HG02840 (cell line): ENCODE measurements around the gene PRR15.

Experiments used
- ATAC-seq: cut with Tn5 transposase; IDR thresholded peaks from one replicate; pipeline ENCODE4 v1.9.1; 2021; ENCODE audit warnings: mild to moderate bottlenecking, moderate library complexity, moderate number of reproducible peaks; ENCODE audit not compliant: unreplicated experiment, low FRiP score

Gene PRR15

DNA sequence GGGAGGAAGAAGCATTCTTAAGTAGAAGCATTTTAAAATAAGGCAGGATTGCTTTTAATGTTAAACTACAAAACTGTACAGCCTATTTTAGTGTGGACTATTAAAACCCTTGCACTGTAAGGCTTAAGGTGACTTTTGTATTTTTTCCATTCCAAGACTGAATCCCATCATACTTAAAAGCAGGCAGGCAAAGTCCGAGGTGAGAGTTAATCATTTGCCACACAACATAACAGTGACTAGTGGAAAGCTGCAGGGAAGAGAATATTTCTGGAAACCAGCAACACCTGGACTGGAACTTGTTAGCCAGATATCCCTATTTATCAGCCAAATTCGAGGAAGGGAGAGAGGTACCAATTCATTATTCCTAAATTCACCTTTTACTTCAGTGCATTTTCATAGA, 3.5 kb downstream of the PRR15 start:
- ATAC-seq, result no peak

DNA sequence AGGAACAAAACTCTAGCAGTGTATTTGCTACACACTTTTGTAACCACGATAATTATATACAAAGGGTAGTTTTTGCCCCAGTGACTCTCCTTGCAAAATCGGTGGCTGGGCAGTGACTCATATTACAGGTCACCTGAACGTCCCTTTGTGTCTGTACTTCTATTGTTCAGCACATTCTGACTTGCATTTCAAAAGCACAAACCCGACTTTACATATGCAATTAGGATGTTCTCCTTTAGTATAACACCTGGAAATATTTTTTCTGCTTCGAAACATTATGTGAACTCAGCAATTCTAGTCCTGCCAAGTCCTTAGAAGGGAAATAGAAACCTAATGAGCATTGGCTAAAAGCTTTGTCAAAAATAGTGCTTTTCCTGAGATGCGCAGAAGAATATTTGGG, 6.0 kb downstream of the PRR15 start:
- no peak for ATAC-seq

GRCh38 chr7:29572558-29572957, 8.9 kb downstream of the PRR15 start:
- no peak for ATAC-seq

DNA sequence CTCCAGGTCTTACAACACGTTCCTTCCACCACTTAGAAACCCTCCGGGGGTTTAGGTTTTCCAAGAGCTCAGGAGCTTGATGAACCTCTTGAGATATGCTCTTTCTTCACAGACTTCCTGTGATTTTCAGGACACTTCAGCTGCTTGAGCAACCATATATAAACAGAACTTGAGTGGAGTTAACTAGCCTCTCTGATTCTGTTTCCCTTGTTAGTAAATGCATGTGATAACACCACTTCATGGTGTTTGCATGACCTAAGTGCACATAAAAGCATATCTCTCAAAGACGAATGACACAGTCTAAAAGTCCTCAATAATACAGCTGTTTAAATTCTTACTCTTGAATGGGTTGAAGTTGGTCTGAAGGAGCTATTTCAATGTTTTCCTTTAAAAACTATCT, 9.9 kb downstream of the PRR15 start:
- ATAC-seq, result no peak

- no peak for ATAC-seq
Measured at GRCh38 chr7:29574659-29575058, 11.0 kb downstream of the PRR15 start.

DNA sequence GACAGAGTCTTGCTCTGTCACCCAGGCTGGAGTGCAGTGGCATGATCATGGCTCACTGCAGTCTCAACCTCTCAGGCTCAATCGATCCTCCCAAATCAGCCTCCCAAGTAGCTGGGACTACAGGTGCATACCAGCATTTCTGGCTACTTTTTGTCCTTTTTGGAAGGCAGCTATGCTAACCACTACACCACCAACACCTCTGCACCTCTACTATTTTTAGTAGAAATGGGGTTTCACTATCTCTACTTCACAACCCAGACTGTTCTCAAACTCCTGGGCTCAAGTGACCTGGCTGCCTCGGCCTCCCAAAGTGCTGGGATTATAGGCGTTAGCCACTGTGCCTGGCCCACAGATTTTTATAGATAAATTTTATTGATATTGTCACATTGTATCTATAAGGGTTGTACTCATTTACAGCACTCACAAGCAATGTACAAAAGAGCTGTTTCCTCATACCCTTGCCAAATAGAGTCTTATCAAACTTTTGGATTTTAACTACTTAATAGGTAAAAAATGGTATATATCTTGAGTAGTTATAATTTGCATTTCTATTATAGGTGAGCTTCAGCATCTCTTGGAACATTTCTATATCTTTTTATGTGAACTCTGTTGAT, 23.7 kb downstream of the PRR15 start:
- ATAC-seq, result no peak

- ATAC-seq, result no peak
Measured at GRCh38 chr7:29588212-29588611, 24.6 kb downstream of the PRR15 start.

DNA sequence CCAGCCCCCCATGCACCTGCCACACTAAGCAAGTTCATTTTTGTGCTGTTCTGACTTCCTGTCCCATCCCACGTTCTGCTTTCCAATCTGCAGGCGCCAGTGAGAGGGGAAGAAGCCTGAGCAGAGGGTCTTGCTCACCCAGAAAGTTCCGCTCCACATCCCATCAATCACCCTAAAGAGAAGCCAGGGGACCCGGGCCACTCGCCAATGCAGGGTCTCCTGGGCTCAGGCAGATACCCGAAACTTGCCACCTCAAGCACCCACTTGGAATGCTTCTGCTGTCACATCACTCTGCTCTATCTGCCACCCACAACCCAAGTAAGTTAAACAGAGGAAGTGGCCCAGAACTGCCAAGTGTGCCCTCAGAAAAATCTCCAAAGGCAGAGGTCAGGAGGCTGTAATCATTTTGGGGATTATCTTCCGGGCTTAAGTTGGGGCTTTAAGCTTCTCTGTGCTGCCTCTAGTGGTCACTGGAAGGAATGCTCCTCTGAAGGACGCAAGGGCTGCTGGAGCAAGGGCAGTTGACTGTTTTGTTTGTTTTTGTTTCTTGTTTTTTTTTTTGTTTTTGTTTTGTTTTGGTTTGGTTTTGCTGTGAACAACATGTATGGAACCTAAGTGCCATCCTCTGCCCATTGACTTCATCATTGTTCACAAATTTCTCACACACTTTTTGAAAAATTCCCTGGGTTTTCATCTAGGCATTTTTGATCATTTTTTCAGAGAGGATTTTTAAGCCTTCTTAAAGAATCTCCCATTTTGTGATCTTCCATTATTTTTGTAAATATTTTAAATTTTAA, 25.5 kb downstream of the PRR15 start:
- no peak for ATAC-seq

- ATAC-seq, result no peak
Measured at GRCh38 chr7:29592866-29593265, 29.2 kb downstream of the PRR15 start.

- no peak for ATAC-seq
Measured at GRCh38 chr7:29593459-29593858, 29.8 kb downstream of the PRR15 start.

GRCh38 chr7:29596593-29597178, 33.1 kb downstream of the PRR15 start:
- no peak for ATAC-seq

DNA sequence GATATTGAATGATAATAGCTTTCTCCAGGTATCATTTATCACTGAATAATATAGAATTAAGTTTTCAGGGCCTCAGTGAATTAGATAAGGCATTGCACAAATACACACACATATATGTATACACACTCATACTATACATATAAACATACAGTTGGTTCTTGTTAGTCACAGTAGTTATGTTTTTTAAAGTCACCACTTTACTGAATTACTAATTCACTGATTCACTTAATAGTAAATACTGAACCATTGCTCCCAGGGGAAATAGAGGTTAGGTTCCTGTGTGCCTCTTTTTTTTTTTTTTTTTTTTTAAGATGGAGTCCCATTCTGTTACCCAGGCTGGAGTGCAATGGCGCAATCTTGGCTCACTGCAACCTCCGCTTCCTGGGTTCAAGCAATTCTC, 33.6 kb downstream of the PRR15 start:
- no peak for ATAC-seq

DNA sequence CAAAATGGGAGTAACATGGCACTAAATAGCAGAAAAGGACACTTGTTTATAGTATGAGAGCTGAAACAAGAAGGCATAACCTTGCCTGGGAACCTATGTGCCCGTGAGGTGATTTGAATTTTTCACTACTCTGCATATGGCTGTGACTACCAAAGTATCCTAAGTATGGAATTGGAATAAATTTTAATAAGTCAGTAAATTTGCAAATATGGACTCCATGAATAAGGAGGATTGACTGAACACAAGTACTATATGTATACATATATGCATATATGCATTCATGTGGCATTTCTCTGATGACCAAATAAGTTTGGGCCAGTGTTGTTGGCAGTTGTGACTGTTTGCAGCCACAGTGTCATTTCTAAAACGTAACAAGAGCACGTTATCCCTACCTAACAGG, 34.5 kb downstream of the PRR15 start:
- ATAC-seq, result no peak

- no peak for ATAC-seq
Measured at GRCh38 chr7:29598613-29599012, 35.0 kb downstream of the PRR15 start.

- ATAC-seq, result no peak
Measured at GRCh38 chr7:29599026-29599425, 35.4 kb downstream of the PRR15 start.

- no peak for ATAC-seq
Measured at GRCh38 chr7:29600661-29601060, 37.0 kb downstream of the PRR15 start.

GRCh38 chr7:29604052-29604451, 40.4 kb downstream of the PRR15 start:
- ATAC-seq, result no peak

- no peak for ATAC-seq
Measured at GRCh38 chr7:29604702-29605101, 41.1 kb downstream of the PRR15 start.

DNA sequence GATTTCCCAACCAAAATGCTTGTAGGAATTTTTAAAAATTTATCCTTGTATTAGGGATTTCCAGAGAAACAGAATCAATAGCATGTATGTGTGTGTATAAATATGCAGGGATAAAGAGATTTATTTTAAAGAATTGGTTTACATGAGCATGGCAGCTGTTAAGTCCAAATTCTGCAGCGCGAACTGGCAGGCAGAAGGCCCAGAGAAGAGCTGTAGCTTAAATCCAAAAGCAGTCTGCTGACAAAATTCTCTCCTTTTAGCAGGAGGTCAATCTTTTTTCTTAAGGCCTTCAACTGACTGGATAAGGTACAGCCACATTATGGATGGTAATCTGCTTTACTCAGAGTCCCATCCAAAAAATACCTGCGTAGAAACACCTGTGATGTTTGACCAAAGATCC, 42.0 kb downstream of the PRR15 start:
- no peak for ATAC-seq

DNA sequence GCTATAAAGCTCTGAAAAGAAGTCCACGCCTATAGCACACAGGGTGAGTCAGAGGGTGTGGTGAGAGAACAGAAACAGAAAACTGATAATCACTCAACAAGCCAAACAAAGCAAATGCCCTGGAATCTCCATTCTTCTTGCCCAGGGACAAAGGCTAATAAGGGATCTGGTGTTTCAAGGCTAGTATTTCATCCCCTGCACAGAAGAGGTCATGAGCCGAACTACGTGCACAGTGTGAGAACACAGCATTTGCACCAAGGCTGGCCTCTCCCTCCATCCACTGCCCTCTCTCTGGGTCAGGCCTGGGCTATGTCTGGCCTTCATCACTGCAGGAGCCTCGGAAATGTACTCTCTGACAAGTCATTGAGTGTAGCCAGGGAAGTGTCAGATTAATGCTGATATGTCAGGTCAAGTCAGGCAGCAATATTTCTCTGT, 42.7 kb downstream of the PRR15 start:
- ATAC-seq, result no peak

GRCh38 chr7:29606830-29607229, 43.2 kb downstream of the PRR15 start:
- no peak for ATAC-seq

DNA sequence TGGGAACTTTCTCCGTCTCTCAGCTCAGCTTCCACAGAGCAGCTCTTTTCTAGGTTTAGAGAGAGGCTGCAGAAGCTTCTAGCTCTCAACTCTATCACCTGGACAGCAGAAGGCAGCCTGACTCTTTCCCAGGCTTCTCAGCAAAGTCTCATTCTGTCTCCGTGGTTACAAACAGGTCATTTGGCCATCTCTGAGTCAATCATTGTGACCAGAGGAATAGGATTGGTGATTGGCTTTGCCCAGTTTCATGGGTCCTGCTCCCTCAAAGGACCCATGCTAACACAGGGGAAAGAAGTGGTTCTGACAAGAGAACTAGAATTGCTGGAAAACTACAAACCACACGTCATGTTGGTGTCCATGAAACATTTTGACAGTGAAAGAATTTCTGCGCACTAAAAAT, 43.6 kb downstream of the PRR15 start:
- ATAC-seq, result no peak
